CD4-positive, alpha-beta T cell treated with Interferon alpha-2 for 1 hour (primary cell): ENCODE data around the gene HAPSTR1.

Experiments
- DNase-seq, 2 donors: peaks; one replicate each; pipeline ENCODE4 v3.0.0-alpha.2; 2020 to 2022

The HAPSTR1 gene

GRCh38 chr16:9097266-9098219 lies 6.1 kb downstream of the HAPSTR1 start:
- no peak for DNase-seq

- DNase-seq, result no peak
Measured at GRCh38 chr16:9098377-9099090, 7.1 kb downstream of the HAPSTR1 start.

DNA sequence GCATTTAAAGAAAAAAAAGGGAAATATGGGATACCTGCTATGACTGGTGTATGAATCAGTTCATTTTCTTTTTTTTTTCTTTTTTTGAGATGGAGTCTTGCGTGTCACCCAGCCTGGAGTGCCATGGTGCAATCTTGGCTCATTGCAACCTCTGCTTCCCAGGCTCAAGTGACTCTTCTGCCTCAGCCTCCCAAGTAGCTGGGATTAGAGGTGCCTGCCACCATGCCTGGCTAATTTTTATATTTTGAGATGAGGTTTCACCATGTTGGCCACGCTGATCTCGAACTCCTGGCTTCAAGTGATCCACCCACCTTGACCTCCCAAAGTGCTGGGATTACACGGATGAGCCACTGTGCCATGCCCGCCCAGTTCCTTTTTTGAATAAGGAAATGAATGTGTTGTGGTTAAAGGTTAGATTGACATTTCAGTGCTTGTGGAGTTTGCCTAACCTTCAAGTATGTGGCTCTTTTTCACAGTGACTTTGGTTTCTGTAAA lies 7.7 kb downstream of the HAPSTR1 start:
- peak in 1 of 2 donors; percentile 25 for DNase-seq

DNA sequence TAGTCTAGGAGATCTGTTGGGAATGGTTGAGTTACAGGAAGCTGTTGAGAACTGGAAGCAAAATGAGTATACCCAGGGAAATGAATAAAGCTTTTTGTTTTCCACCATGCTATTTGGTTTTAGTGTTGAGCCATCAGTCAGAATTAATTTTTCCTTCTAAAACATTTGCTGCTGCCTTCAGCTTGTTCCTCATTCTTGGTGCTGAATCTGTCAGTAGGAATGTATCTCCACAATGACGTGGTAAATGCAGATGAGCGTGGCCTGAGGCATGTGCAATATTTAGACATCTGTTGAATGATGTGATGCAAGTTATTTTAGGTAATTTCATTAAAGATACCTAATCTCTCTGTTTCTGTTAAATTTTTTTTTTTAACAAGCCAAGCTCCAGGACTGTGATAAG lies 10.9 kb downstream of the HAPSTR1 start:
- DNase-seq, result no peak

DNA sequence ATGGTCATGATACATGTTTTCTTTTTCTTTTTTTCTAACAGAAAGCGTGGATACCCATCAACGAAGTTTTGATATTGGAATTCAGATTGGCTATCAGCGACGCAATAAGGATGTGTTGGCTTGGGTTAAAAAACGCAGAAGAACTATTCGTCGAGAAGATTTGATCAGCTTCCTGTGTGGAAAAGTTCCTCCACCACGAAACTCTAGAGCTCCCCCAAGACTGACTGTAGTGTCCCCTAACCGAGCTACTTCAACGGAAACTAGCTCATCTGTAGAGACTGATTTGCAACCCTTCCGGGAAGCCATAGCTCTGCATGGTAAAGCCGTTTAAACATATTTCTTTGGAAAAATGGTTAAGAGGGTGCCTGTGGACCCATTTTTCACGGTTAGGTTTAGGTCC lies 11.5 kb downstream of the HAPSTR1 start:
- DNase-seq, result peak in 1 of 2 donors; percentile 51

GRCh38 chr16:9103546-9103945 lies 12.1 kb downstream of the HAPSTR1 start:
- no peak for DNase-seq

DNA sequence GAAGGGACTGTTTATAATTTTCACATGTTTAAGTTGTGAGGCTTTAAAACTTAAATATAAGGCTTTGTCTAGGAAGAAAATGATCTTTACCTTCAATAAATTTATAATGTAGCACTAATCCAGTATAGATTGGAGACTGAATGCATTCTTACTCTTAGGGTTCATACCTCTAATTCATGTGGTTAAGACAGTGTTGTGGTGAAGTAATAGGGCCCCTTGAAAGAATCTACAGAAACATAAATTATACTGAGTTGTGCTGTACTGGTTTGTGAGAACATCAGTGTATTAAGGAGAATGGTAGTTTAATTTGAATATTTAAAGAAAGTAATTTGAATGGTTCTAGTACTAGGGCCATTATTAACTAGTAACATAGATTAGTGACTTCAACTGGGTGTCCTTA lies 13.7 kb downstream of the HAPSTR1 start:
- DNase-seq, result no peak

- no peak for DNase-seq
Measured at GRCh38 chr16:9107025-9107970, 15.9 kb downstream of the HAPSTR1 start.

DNA sequence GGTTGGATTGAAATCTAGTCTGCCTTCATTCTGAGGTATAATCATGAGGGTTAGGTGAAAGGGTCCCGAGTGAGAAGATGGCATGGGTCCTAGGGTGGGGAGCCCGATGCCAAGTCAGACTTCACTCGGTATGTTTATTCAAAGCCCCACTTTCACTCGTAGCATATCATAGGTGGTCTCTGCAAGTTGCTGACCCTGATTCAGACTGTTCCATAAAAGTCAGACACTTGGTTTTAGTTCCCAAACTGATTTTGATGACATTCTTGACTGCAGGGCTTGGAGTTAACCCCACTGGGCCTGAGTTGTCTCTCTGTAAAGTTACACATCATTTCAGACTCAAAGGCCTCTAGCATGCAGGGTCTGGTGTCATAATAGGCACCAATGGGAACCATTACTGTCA lies 17.8 kb downstream of the HAPSTR1 start:
- no peak for DNase-seq

- DNase-seq, result no peak
Measured at GRCh38 chr16:9112166-9112843, 20.9 kb downstream of the HAPSTR1 start.

- no peak for DNase-seq
Measured at GRCh38 chr16:9112844-9113186, 21.4 kb downstream of the HAPSTR1 start.

- no peak for DNase-seq
Measured at GRCh38 chr16:9113707-9114106, 22.3 kb downstream of the HAPSTR1 start.

DNA sequence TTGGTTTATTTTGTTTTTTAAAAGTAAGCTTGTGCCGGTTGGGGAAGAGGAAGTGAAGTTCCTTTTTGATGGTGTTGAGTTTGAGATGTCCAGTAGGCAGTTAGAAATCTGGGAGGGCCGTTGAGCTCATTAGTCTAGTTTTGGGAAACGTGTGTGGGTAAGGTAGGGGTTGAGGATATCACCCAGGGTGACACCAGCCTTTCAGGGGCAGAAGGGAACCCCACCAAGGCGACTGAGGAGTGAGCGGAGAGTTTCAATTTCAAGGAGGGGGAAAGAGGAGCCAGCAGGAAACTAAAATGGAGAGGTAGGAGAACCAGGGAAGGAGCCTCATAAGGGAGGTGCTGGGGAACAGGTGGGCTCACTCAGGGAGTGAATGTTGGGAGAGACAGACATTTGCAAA lies 22.7 kb downstream of the HAPSTR1 start:
- no peak for DNase-seq

GRCh38 chr16:9114842-9115241 lies 23.4 kb downstream of the HAPSTR1 start:
- DNase-seq, result no peak

- DNase-seq, result no peak
Measured at GRCh38 chr16:9115277-9115676, 23.8 kb downstream of the HAPSTR1 start.

DNA sequence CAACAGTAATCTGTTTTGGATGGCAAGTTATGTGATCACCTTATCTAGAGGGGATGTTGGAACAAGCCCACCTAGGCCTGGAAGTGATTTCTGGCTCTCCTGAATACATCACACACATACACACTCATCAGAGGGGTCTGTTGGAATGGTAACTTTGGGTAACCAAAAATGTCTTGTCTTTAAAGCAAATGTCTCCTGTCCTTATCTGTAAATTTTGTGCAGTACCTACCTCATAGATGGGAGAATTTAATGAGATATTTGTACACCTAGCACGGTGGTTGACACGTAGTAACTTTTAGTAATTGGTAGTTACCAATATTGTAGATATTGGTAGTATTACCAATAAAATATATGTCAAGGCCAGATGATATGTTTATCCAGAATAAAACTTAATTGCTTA lies 24.7 kb downstream of the HAPSTR1 start:
- DNase-seq, result no peak

DNA sequence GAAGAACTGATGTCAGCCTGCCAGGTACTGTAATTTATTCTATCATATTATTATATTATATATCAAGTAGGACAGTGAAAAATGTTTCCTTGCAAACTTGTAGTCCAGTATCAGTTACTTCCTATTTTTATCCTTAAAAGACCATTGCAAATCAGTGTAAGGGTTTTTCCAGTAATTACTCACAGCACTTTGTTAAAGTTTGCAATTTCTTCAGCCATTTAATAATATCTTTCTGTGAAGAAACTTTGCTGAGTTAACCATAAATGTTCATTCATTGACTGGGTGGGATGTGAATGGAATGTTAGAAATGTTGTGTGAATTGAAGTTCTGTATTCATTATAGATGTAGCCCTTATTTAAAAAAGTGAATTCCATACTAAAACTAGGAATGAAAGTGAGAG lies 26.7 kb downstream of the HAPSTR1 start:
- DNase-seq, result no peak

DNA sequence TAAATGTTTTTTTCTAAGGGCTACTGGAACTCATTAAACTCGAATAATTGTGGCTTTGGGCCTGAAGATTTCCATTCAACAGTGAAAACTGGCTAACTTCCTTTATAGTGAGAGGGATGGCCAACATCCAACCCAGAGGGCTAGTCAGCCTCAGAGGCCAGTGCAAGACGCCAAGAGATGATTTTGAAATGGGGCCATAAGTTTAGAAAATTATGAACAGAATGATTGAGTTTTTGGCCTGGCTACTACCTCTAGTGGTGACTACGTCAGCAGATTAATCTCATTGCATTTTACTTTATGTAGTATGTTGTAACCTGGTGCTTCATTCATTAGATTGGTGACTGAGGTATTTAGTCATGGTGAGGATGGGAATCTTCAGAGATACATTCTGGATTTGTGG lies 28.4 kb downstream of the HAPSTR1 start:
- DNase-seq, result no peak

GRCh38 chr16:9122342-9122741 lies 30.9 kb downstream of the HAPSTR1 start:
- DNase-seq, result no peak

DNA sequence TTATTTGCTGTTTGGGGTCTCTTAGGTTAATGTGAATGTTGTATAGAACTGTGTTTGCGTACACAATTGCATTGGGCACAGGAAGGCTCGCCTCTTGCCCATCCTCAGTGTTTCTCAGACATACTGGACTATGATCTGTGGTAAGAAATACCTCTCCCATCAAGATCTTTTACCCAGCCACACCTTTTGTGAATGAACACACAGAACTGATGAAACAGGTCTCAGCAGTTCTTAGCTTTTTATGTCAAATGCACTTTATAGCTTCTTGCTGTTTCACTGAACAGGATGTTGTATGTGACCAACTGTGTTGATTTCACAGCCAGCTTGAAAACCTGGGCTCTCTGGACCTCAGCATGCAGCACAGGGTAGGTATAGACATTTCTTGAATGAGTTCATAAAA lies 31.5 kb downstream of the HAPSTR1 start:
- no peak for DNase-seq

GRCh38 chr16:9123401-9123800 lies 32.0 kb downstream of the HAPSTR1 start:
- DNase-seq, result no peak

DNA sequence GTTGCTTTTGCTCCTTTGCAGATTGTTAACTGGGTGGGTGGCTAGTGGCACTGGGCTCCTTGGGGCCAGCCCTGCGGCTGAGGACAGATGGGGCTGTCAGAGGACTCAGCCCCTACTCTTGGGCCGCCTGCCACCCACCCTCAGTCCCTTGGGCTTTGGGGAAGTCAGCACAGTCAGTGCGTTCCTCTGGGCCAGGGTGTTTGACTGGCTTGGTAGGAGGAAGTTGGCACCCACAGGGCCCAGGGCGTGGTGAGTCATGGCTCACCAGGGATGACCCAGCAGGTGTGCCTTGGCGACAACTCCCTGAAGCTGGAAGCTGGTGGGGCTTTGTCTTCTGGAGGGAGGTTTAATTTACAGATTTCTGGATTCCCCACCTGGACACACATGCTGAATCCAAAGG lies 32.4 kb downstream of the HAPSTR1 start:
- DNase-seq, result peak in 1 of 2 donors; percentile 64
